ENCODE measurements around the gene VAPA.
"Not testable (repeated sequence)": the region's sequence is repeated elsewhere in the genome, so short reads cannot be mapped to it uniquely, and the experiment has no call there.

The VAPA gene

DNA sequence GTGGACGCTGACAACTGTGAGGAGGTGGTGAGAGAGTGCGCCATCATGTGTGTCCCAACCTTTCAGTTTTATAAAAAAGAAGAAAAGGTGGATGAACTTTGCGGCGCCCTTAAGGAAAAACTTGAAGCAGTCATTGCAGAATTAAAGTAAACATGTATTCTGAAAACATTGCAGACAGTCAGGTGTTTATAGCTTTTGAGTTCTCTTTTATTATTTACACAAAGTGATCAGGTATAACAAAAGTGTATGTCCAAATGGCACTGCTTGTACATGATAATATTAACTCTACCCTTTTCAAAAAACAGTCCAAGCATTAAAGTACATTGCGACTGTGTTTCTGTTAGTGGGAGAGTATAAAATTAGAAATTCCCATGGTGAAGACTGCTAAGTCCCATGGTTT, 25.8 kb upstream of the VAPA start:
- DNase-seq: no peak

DNA sequence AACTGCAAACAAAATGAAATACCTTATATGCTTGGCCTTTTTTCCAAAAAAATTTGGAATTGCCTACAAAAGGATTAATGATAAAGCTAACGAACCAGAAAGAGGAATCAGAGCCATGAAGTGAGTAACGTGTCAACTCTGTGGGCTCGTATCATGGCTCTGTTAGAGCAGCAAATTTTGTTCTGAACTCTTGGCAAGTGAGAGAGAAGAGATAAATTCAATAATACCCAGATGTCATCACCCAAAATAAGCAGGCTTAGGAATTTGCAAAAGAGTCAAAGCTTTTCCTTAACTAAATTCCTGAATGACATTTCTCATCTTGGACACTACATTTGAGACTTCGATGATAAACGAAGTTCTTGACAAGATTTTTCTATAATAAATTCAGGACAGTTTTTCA, 23.6 kb upstream of the VAPA start:
- no peak for DNase-seq

DNA sequence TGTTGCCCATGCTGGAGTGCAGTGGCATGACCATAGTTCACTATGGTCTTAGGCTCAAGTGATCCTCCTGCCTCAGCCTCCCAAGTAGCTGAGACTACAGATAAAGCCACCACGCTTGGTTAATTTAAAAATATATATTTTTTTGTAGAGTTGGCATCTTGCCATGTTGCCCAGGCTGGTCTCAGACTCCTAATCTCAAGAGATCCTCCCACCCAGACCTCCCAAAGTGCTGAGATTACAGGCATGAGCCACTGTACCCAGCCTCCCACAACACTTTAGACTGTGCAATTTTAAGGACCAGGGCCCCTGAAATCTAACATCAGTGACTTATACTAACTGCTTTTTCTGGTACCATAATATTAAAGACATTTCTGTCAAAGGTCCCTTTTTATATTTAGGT, 22.9 kb upstream of the VAPA start:
- no peak for DNase-seq

DNA sequence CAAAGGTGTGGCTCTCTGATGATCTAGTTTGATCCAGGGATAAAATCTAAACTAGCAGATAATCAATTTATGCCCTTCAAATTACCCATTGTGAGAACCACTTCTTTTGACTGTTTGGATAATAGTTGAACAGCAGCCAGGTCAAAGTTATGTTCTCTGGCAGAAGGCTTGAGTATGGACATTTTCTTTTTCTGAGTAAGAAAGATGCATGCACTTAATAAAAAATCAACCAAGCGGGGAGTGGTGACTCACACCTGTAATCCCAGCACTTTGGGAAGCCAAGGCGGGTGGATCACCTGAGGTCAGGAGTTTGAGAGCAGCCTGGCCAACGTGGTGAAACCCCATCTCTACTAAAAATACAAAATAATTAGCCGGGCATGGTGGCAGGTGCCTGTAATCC, 22.3 kb upstream of the VAPA start:
- DNase-seq: not testable (repeated sequence)

DNA sequence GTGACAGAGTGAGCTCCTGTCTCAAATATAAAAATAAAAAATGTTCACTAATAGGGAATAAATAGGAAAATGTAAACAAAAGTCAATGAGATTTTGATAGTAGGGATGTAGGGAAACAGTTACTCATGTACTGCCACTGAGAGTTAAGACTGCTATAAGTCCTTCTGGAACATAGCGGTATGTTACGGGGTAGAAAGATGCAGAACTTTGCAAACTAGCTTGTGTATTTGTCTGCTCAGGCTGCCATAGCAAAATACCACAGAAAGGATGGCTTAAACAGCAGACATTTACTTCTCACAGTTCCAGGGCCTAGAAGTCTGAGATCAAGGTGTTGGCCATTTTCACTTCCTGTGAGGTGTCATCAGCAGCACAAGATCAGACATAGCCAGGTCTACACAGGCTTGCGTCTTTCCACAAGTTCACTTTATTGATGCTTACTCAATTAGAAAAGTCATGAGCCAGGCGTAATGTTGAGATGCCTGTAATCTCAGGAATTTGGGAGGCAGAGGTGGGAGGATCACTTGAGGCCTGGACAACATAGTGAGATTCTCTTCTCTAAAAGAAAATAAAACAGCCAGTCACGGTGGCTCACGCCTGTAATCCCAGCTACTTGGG, 19.3 kb upstream of the VAPA start:
- no peak for DNase-seq

DNA sequence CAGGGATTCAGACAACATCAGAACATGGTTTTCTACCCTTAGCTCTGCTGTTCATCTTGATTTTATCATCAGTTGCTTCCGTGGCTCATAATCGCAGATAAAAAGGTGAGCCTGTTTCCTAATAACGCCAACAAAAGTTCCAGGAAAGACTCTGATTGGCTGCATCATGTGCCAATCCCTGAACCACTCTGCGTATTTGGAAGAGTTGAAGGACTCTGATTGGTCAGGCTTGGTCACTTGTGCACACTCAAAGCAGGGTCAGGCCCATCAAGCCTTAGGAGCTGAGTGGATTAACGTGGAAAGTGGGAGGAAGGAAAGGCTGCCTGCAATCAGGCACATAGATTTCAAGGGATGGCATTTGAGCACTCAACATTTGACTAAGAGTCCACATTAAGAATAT, 16.7 kb upstream of the VAPA start:
- no peak for DNase-seq

DNA sequence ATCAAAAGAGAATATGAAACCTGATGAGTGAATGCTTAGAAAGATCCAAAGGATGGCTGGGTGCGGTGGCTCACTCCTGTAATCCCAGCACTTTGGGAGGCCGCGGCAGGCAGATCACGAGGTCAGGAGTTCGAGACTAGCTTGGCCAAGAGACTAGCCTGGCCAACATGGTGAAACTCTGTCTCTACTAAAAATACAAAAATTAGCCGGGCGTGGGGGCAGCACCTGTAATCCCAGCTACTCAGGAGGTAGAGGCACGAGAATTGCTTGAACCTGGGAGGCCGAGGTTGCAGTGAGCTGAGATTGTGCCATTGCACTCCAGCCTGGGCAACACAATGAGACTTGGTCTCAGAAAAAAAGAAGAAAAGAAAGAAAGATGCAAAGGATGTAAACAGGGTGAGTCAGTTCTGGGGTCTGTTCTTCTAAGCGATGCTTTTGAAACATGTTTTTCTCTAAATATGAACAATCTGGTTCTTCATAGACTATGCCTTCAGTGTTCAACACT, 16.0 kb upstream of the VAPA start:
- not testable (repeated sequence) for DNase-seq

DNA sequence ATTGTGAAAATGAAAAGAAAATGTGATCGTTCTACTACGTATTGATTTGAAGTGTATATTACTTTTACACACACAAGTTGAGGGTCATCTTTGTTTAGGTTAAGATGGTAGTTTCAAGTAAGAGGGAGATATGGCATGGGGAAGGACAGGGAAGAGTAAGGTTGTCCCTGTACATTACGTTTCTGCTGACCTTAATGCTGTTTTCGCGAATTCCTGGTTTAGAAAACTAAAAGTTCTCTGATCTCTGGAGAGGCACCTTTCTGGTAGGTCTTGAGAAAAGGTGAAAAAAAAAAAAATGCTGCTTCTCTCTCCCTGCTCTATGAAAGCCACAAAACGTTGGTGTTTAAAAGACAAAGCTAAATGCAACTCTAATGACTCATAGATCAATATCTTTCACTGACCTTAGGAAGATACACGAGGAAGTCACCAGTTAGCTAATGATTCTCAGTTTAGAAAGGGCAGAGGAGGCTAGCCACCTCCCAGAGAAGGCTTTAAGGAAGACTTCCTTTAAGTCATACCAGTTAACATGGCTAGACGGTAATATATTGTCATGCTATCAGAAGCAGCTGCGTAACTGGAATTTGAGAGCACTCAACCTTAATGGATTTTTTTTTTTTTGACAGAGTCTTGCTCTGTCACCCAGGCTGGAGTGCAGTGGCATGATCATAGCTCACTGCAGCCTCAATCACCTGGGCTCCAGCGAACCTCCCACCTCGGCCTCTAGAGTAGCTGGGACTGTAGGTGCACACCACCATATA, 14.8 kb upstream of the VAPA start:
- no peak for DNase-seq

DNA sequence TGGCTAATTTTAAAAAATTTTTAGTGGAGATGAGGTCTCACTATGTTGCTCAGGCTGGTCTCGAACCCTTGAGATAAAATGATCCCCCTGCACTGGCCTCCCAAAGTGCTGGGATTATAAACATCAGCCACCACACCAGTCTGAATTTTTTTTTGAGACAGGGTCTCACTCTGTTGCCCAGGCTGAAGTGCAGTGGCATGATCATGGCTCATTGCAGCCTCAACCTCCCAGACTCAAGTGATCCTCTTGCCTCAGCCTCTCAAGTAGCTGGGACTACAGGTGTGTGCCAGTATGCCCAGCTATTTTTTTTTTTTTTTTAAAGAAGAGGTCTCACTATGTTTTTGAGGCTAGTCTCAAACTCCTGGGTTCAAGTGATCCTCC, 14.3 kb upstream of the VAPA start:
- not testable (repeated sequence) for DNase-seq

DNA sequence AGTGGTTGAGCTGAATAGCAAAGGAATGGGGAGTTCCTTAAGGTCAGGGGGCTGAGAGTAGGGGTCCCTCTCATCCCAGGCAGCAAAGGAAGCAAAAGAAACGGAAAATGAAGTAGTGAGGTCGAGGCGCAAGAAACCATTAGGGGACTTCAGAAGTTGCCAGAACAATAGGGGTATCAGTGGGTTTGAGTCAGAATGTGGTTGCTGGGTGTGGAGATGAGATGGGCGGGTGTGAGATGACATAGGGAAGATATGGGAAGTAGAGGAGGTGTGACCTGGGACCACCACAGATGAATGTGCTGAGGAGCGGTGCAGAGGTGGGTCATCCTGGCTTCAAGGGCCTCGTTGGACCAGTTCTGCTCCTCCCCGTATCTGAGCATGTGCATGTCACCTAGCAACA, 13.1 kb upstream of the VAPA start:
- no peak for DNase-seq

DNA sequence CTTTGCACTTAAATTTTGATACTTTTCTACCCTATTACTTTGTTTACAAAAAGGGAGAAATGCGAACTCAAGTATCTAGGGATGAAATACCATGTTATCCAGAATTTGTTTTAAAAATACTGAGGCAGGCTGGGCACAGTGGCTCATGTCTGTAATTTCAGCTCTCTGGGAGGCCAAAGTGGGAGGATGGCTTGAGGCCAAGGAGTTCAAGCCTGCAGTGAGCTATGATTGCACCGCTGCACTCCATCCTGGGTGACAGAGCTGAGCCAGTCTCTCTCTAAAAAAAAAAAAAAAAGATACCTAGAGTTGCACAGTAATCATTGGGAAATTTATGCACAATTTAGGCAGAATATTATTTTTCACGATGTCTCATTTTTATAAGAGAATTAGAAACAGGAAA, 12.4 kb upstream of the VAPA start:
- DNase-seq: peak; percentile 23

DNA sequence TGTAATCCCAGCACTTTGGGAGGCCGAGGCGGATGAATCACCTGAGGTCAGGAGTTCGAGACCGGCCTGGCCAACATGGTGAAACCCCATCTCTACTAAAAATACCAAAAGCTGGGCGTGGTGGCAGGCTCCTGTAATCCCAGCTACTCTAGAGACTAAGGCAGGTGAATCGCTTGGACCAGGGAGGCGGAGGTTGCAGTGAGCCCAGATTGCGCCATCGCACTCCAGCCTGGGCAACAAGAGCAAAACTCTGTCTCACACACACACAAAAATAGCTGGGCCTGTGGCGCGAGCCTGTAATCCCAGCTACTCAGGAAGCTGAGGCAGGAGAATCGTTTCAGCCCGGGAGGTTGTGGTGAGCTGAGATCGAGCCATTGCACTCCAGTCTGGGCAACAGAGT, 11.6 kb upstream of the VAPA start:
- not testable (repeated sequence) for DNase-seq

DNA sequence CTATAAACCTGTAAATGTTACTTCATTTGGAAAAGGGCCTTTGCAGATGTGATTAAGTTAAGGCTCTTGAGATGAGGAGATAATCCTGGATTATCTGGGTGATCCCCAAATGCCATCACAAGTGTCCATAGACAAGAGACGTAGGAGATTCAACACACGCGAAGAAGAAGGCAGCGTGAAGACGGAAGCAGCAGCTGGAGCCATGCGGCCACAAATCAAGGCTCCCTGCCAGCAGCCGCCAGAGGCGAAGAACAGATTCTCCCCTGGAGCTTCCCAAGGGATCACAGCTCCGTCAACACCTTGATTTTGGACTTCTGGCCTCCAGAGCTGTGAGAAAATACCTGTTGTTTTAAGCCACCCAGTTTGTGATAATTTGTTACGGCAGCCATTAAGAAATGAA, 11.0 kb upstream of the VAPA start:
- DNase-seq: no peak

DNA sequence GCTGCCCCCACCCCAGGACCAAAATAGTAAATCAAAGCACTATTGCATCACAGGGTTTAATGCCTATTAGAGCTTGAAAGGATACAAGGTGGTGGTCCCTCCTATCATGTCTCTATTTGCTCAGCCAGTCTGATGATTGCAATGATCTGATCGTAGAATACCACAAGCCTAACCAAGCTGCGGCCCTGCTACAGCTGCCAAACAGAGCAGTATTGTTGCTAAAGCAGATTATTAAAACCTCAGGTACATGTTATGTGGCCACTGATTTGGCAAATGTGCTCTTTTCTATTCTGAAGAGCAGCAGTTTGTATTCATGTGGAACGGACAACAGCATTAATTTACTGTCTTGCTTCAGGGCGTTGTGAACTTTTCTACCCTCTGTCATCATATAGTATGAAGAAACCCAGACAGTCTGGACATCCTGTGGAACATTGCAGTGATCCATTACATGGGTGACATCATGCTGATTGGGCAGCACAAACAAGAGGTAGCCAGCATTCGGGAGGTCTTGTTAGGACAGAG, 8.4 kb upstream of the VAPA start:
- DNase-seq: no peak

DNA sequence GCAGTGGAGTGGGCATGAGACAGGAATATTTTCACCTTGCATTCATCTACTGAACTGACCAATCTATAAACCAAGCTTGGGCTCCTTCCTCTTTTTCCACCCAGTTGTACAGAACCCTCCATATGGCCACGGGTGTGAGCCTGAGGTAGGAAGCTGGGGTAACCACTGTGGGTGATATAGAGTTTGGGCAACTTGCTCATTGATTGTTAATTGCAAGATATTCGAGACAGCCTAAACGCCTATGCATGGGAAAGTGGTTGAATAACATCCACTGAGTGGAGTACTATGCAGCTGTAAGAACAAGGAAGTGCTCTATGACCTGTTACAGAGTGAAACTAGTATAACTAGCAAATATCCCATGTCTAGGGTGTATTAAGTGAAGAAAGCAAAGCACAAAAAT, 7.3 kb upstream of the VAPA start:
- DNase-seq: no peak

DNA sequence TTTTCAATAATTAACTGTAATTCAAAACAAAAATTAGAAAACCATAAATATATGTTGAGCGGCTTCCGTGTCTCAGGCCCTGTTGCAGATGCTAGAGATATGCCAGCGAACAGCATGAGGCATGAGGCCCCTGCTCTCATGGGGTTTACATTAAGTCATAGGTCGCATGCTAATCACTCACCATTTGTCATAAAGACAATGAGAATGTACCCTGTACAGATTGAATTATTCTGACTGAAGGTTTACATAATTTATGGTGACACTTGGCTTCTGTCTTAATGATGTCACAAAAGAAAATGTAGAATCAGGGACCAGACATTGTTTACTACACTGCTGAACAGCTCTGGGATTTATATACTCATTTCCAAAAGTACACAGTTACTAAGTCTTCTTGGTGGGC, 5.9 kb upstream of the VAPA start:
- DNase-seq: no peak

DNA sequence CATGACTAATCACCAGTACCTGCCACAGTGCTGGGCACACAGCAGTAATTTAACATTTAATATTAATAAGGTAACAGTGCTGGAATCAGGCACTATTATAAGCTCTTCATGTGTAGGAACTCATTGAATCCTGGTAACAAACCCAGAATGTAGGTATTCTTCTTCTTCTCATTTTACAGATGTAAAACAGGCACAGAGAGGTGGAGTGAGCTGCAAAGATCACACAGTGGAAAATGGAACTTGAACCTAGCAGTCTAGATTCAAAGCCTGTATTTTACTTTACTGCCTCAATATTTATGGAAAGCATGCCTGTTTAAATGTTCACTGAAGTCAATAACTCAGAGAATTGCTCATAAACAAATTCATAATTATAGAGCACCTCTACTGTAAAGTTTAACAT, 3.7 kb upstream of the VAPA start:
- DNase-seq: no peak

DNA sequence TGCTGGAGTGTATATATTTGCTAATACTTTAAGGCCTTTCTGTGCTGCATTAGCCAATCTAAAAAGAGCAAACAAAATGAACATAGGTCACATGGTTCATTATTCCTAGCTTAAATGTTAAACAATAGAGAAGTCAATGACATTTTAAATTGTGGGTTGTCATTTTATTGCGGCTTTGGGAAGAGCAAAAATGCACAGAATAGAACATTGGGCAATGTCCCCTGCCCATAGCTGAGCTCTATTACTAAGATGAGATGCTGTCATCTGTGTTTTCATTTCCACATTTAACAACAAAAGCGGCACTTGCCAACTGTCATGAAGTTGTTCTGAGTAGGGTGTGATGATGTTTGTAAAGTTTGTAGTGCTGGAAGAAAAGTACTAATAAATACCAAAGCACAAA, 3.2 kb upstream of the VAPA start:
- DNase-seq: no peak

DNA sequence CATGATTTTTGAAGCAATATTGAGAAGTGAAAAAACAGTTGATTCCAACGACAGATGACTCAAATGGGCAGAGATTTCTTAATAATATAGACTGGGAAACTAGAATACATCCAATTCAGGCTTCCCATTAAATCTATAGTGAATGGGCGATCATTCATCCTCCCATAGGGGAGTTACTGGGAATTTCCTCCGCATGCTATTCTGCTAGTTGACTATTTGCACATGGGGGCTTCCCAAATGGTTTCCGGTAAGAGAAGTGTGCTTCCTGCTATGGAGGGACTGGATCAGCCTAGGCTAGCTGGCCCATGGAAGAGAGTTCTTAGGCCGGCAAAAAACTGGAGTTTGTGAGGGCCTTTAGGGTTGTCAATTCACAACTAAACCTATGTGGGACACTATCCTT, 2.6 kb upstream of the VAPA start:
- no peak for DNase-seq

DNA sequence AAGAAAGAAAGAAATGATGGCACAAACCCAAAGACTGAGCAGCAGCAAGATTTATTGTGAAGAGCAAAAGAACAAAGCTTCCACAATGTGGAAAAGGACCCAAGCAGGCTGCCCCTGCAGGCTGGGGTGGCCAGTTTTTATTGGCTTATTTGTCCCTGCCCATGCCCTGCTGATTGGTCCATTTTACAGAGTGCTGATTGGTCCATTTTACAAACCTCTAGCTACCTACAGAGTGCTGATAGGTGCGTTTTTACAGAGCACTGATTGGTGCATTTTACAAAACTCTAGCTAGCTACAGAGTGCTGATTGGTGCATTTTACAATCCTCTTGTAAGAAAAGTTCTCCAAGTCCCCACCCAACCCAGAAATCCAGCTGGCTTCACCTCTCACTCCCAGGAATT, 1.5 kb upstream of the VAPA start:
- DNase-seq: not testable (repeated sequence)

DNA sequence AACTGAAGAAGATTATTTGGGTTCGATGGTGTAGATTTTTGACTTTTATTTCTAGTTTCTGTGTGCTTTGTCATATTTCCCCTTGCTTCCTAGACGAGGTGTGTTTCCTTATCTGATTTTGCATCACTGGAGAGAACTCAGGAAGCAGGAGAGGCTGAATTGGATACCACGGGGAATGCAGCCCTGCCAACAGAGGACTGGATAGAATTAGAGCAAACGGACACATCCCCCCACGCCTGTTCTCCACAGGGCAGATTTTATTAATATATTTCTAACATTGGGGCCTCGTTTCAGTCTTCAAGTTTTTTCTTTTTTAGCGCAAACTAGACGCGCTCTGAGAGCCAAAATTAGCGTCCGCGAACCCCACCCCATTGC, 678 bp upstream of the VAPA start:
- DNase-seq: no peak

DNA sequence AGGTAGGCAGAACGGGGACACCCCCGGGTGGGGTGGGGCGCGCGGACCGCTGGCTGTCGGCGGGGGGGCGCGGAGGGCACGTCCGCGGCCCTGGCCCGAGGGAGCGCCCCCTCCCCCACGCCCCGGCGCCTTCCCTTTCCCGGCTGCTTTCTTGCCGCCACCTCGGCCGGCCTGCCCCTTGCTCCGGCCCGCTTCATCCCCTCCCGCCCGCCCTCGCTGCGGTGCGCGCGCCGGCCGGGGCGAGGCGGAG, 443 bp downstream of the VAPA start:
- no peak for DNase-seq

DNA sequence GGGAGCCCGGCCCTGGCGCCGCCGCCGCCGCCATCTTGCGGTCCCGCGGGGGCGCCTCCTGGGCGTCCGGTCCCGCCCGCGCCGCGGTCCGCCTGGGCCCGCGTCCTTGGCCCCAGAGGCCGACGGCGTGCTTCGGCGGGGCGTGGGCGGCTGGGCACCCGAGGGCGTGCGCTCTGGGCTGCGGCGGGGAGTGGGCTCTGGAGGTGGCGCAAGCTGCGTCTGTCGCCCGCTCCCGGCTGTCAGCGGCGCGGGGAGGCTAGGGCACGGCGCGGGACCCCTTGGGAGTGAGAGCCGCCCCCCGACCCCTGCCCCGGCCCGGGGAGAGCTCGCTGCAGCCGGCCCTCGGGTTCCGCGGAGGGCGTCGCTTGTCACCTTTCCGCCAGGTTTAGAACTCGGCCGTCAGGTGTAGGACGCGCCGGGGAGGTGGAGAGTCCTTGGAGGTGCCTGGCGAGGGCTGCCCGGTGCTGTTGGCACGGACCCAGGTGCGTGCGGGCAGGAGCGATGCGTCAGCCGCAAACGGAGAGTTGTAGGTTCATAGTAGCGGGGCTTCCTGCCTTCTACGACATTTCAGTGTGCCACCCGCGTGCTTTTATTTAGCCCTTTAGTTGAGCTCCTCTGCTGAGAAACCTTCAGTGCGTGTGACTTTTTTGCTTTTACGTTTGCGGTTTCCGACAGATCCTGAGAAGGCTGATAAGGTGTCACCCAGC, 921 bp downstream of the VAPA start:
- DNase-seq: peak; percentile 77

DNA sequence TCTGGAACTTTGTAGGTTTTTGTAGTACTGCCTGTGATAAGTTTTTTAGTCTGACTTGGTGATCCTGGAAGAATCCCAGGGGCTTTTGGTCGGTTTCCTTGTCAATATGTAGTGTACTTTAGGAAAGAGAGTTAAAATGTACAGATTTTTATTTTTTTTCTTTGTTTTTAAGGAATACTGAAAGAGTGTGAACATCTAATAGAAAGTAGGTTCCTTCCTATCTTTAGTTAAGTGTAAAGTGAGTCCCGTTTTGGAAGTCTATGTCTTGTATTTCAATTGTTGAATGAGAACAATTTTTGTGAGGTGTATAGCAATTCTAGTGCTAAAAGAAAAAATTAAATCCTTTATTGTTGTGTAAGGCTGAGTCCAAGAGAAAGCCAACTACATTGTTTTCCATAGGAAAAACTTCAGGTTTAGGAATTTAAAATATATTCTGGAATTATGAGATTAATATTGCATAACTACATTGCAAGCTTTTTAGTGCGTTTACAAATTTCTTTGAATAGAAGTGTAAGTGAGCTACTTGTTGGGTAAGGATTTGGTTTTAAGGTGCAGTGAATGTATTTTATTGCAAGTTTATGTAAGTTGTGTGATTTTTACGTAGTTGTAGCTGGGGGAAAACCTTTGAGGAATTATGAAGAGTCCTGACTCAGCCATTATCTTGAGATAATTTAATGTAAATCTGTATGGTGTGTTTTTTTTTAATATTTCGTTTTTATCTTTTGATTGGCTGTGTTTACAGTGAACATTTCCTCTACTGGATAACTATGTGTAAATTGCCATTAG, 1.7 kb downstream of the VAPA start:
- DNase-seq: no peak

All from COR-L47 (cell line).